Transverse colon (tissue), 4 donors: ENCODE results near the gene PLXND1.

ENCODE experiments used
- EP300 ChIP-seq: sonication (generic); formaldehyde crosslinking; IDR thresholded peaks from one replicate; pipeline ENCODE4 v1.6.1; 2017; ENCODE audit warnings: antibody characterized with exemption, low read depth
- POLR2A ChIP-seq: fragments of 450-650 bp; IDR thresholded peaks from one replicate; pipeline ENCODE4 v1.6.1; 2016; ENCODE audit warnings: antibody characterized with exemption, mild to moderate bottlenecking, moderate library complexity
- POLR2AphosphoS5 ChIP-seq, 3 donors: sonication (generic); formaldehyde crosslinking; IDR thresholded peaks; one replicate each; pipeline ENCODE4 v1.6.1; 2016; ENCODE audit warnings: antibody characterized with exemption in 3 of 3
- TF ChIP-seq, protein P1 (sequence below), 5 experiments: fragments of 200-600 bp in 3 of 5; fragments of 450-650 bp in 2 of 5; sonication (generic) in 3 of 5; IDR thresholded peaks; 1 replicate in 2 of 5; 2 replicates in 3 of 5; pipeline ENCODE4 v1.5.1; 2016 to 2017; ENCODE audit warnings: antibody characterized with exemption in 5 of 5, inconsistent platforms in 3 of 5, mild to moderate bottlenecking in 2 of 5, moderate library complexity in 1 of 5

DNA sequence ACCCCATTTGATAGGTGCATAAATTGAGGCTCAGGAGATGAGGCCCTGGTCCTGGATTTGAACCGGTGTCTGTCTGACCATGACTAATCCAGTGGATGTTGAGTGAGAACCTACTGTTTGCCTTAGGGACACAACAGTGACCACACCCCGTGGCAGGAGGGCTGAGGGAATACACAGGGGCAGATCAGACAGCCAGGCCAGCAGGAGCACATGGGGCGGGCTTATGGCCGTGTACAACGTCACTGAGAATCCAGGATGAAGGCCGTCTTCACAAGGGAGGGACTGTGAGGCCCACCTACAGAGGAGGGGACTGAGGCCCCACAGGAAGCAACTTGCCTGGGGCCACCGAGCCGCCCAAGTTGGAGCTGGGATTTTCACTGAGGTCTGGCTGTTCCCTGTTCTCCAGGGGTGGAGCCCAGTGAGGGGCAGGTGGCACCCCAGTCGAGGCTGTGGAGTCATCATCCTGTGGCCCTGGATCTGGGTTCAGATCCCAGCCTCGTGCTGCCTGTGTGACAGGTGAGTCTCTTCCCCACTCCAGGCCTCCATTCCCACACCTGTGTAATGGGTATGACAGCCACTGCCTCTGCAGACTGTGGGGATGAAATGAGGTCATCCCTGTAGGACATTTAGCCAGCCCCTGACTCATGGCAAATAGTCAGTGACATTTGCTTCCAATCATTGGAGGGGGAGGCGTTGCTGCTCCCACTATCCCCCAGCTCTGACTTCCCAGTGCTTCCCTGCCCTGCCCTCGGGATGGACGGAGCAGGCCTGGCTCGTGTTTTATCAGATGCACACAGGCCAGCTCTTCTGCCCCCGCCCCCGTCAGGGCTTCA is 6.3 kb upstream of the PLXND1 start:
- TF ChIP-seq, protein P1, sequence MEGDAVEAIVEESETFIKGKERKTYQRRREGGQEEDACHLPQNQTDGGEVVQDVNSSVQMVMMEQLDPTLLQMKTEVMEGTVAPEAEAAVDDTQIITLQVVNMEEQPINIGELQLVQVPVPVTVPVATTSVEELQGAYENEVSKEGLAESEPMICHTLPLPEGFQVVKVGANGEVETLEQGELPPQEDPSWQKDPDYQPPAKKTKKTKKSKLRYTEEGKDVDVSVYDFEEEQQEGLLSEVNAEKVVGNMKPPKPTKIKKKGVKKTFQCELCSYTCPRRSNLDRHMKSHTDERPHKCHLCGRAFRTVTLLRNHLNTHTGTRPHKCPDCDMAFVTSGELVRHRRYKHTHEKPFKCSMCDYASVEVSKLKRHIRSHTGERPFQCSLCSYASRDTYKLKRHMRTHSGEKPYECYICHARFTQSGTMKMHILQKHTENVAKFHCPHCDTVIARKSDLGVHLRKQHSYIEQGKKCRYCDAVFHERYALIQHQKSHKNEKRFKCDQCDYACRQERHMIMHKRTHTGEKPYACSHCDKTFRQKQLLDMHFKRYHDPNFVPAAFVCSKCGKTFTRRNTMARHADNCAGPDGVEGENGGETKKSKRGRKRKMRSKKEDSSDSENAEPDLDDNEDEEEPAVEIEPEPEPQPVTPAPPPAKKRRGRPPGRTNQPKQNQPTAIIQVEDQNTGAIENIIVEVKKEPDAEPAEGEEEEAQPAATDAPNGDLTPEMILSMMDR (IDR thresholded peaks at IDR 0.05), result no peak
- TF ChIP-seq POLR2AphosphoS5 (IDR thresholded peaks at IDR 0.05) (no peak), POLR2A (no peak), EP300 (no peak)
